HEK293 (cell line): Measurements from ENCODE around the gene POU2F2.

Source experiments
- CTCF ChIA-PET: fragments of 350-600 bp; formaldehyde crosslinking; extraction: SDS; loops from one replicate; lab custom pipeline; 2021; ENCODE audit warnings: antibody characterized with exemption; lab: Yijun Ruan, JAX
- POLR2A ChIA-PET: fragments of 300-600 bp; formaldehyde crosslinking; extraction: SDS; loops from one replicate; lab custom pipeline; 2020; ENCODE audit warnings: antibody characterized with exemption, inconsistent platforms; lab: Yijun Ruan, JAX
- H3K27ac ChIP-seq: fragments of 200-500 bp; sonication (Bioruptor generic); 2 replicates; pipeline ENCODE4 v1.5.1; 2014; ENCODE audit warnings: low read depth, low read length, control low read depth, inconsistent platforms; ENCODE audit errors: extremely low read depth
- H3K36me3 ChIP-seq, 2 experiments: fragments of 200-500 bp in 1 of 2; sonication (Bioruptor generic) in 1 of 2; 1 replicate in 1 of 2; 2 replicates in 1 of 2; pipeline ENCODE4 v1.5.1; 2014 to 2017; ENCODE audit warnings: inconsistent platforms in 2 of 2, low read length in 2 of 2; ENCODE audit not compliant: control insufficient read depth in 2 of 2, insufficient read depth in 1 of 2
- H3K4me1 ChIP-seq: fragments of 200-500 bp; sonication (Bioruptor generic); 2 replicates; pipeline ENCODE4 v1.5.1; 2014; ENCODE audit warnings: mild to moderate bottlenecking, low read length, inconsistent platforms; ENCODE audit not compliant: control insufficient read depth, insufficient read depth
- H3K4me3 ChIP-seq: 2 replicates; pipeline ENCODE4 v1.5.1; 2011; ENCODE audit warnings: low read depth, mild to moderate bottlenecking, control low read depth, low read length, moderate library complexity
- H3K9me3 ChIP-seq: fragments of 200-500 bp; sonication (Bioruptor generic); 2 replicates; pipeline ENCODE4 v1.5.1; 2014; ENCODE audit warnings: low read depth, low read length, inconsistent platforms; ENCODE audit not compliant: control insufficient read depth, insufficient read depth
- BCL11A ChIP-seq: fragments of 450-650 bp; formaldehyde crosslinking; IDR thresholded peaks from 2 replicates; pipeline ENCODE4 v1.5.1; 2016; ENCODE audit warnings: low read depth, missing biosample characterization, missing genetic modification characterization
- BCL11B ChIP-seq: fragments of 450-650 bp; formaldehyde crosslinking; IDR thresholded peaks from 2 replicates; pipeline ENCODE4 v1.5.1; 2016; ENCODE audit warnings: low read depth, missing biosample characterization, missing genetic modification characterization
- FEZF1 ChIP-seq: fragments of 450-650 bp; formaldehyde crosslinking; IDR thresholded peaks from 2 replicates; pipeline ENCODE4 v1.5.1; 2016; ENCODE audit warnings: missing biosample characterization, missing genetic modification characterization
- GLI2 ChIP-seq: fragments of 450-650 bp; formaldehyde crosslinking; IDR thresholded peaks from 2 replicates; pipeline ENCODE4; 2017; ENCODE audit warnings: missing biosample characterization, missing genetic modification characterization, low read depth, borderline replicate concordance
- GLIS1 ChIP-seq: fragments of 450-650 bp; formaldehyde crosslinking; IDR thresholded peaks from 2 replicates; pipeline ENCODE4 v1.5.1; 2016; ENCODE audit warnings: missing biosample characterization, missing genetic modification characterization
- KLF10 ChIP-seq: fragments of 450-650 bp; IDR thresholded peaks from 2 replicates; pipeline ENCODE4 v1.5.1; 2018; ENCODE audit warnings: missing biosample characterization, mild to moderate bottlenecking, missing genetic modification characterization
- KLF9 ChIP-seq: fragments of 450-650 bp; formaldehyde crosslinking; IDR thresholded peaks from 2 replicates; pipeline ENCODE4 v1.5.1; 2016; ENCODE audit warnings: missing biosample characterization, missing genetic modification characterization, low read depth
- PATZ1 ChIP-seq: fragments of 450-650 bp; formaldehyde crosslinking; IDR thresholded peaks from 2 replicates; pipeline ENCODE4 v1.5.1; 2016; ENCODE audit warnings: missing biosample characterization, missing genetic modification characterization
- SP2 ChIP-seq: fragments of 450-650 bp; formaldehyde crosslinking; IDR thresholded peaks from 2 replicates; pipeline ENCODE4 v1.5.1; 2016; ENCODE audit warnings: missing biosample characterization, missing genetic modification characterization
- ZBTB20 ChIP-seq: fragments of 450-650 bp; formaldehyde crosslinking; IDR thresholded peaks from 2 replicates; pipeline ENCODE4 v1.5.1; 2016; ENCODE audit warnings: missing biosample characterization, missing genetic modification characterization
- ZBTB26 ChIP-seq: fragments of 450-650 bp; formaldehyde crosslinking; optimal IDR thresholded peaks from 2 replicates; pipeline ENCODE3; 2016; ENCODE audit warnings: missing biosample characterization, mild to moderate bottlenecking, missing genetic modification characterization
- ZBTB8A ChIP-seq: fragments of 450-650 bp; formaldehyde crosslinking; IDR thresholded peaks from 2 replicates; pipeline ENCODE4 v1.5.1; 2016; ENCODE audit warnings: missing biosample characterization, missing genetic modification characterization
- ZFP3 ChIP-seq: fragments of 450-650 bp; formaldehyde crosslinking; IDR thresholded peaks from 2 replicates; pipeline ENCODE4 v1.5.1; 2016; ENCODE audit warnings: low read depth, missing biosample characterization, missing genetic modification characterization
- ZFP41 ChIP-seq: fragments of 450-650 bp; formaldehyde crosslinking; IDR thresholded peaks from 2 replicates; pipeline ENCODE4 v1.5.1; 2016; ENCODE audit warnings: missing biosample characterization, missing genetic modification characterization, borderline replicate concordance
- ZNF140 ChIP-seq: fragments of 450-650 bp; formaldehyde crosslinking; IDR thresholded peaks from 2 replicates; pipeline ENCODE4 v1.5.1; 2016; ENCODE audit warnings: missing biosample characterization, missing genetic modification characterization
- ZNF16 ChIP-seq: fragments of 450-650 bp; formaldehyde crosslinking; IDR thresholded peaks from 2 replicates; pipeline ENCODE4 v1.5.1; 2016; ENCODE audit warnings: low read depth, missing biosample characterization, missing genetic modification characterization
- ZNF175 ChIP-seq: fragments of 450-650 bp; formaldehyde crosslinking; IDR thresholded peaks from 2 replicates; pipeline ENCODE4 v1.5.1; 2016; ENCODE audit warnings: missing biosample characterization, missing genetic modification characterization
- ZNF2 ChIP-seq: fragments of 450-650 bp; formaldehyde crosslinking; IDR thresholded peaks from 2 replicates; pipeline ENCODE4 v1.5.1; 2016; ENCODE audit warnings: missing biosample characterization, missing genetic modification characterization
- ZNF211 ChIP-seq: fragments of 450-650 bp; formaldehyde crosslinking; IDR thresholded peaks from 2 replicates; pipeline ENCODE4 v1.5.1; 2016; ENCODE audit warnings: low read depth, missing biosample characterization, missing genetic modification characterization
- ZNF391 ChIP-seq: fragments of 450-650 bp; formaldehyde crosslinking; IDR thresholded peaks from 2 replicates; pipeline ENCODE4 v1.5.1; 2016; ENCODE audit warnings: low read depth, missing biosample characterization, missing genetic modification characterization, borderline replicate concordance
- ZNF433 ChIP-seq: fragments of 450-650 bp; formaldehyde crosslinking; IDR thresholded peaks from 2 replicates; pipeline ENCODE4 v1.5.1; 2016; ENCODE audit warnings: missing biosample characterization, missing genetic modification characterization, low read depth
- ZNF48 ChIP-seq: fragments of 450-650 bp; formaldehyde crosslinking; IDR thresholded peaks from 2 replicates; pipeline ENCODE4 v1.5.1; 2016; ENCODE audit warnings: missing biosample characterization, missing genetic modification characterization
- ZNF530 ChIP-seq: fragments of 450-650 bp; formaldehyde crosslinking; IDR thresholded peaks from 2 replicates; pipeline ENCODE4 v1.5.1; 2016; ENCODE audit warnings: low read depth, missing biosample characterization, missing genetic modification characterization
- ZNF548 ChIP-seq: fragments of 450-650 bp; formaldehyde crosslinking; IDR thresholded peaks from 2 replicates; pipeline ENCODE4 v1.5.1; 2016; ENCODE audit warnings: missing biosample characterization, missing genetic modification characterization
- ZNF558 ChIP-seq: fragments of 450-650 bp; formaldehyde crosslinking; IDR thresholded peaks from 2 replicates; pipeline ENCODE4 v1.5.1; 2016; ENCODE audit warnings: missing biosample characterization, missing genetic modification characterization
- ZNF585B ChIP-seq: fragments of 450-650 bp; formaldehyde crosslinking; IDR thresholded peaks from 2 replicates; pipeline ENCODE4 v1.5.1; 2016; ENCODE audit warnings: missing biosample characterization, missing genetic modification characterization
- ZNF654 ChIP-seq: fragments of 450-650 bp; formaldehyde crosslinking; IDR thresholded peaks from 2 replicates; pipeline ENCODE4 v1.5.1; 2016; ENCODE audit warnings: low read depth, missing biosample characterization, missing genetic modification characterization
- ZNF747 ChIP-seq: fragments of 450-650 bp; formaldehyde crosslinking; IDR thresholded peaks from 2 replicates; pipeline ENCODE4 v1.5.1; 2016; ENCODE audit warnings: missing biosample characterization, missing genetic modification characterization
- ZNF776 ChIP-seq: fragments of 450-650 bp; formaldehyde crosslinking; IDR thresholded peaks from 2 replicates; pipeline ENCODE4 v1.5.0; 2017; ENCODE audit warnings: missing biosample characterization, missing genetic modification characterization, borderline replicate concordance
- TF ChIP-seq, protein P1 (sequence below): fragments of 450-650 bp; formaldehyde crosslinking; IDR thresholded peaks from 2 replicates; pipeline ENCODE4 v1.5.1; 2016; ENCODE audit warnings: missing biosample characterization, missing genetic modification characterization, borderline replicate concordance

The POU2F2 gene

GRCh38 chr19:42159942-42160341 is 27.7 kb upstream of the POU2F2 start:
- ChIA-PET CTCF (interaction anchor here (0.8 to 2.1 kb wide), 5 partner anchors 17 to 287 kb away, joined by 3 to 8 read pairs (median 3); partner anchors contain the start of gene POU2F2), POLR2A (interaction anchor here (1.2 kb wide), 1 partner anchor 76 kb away, joined by 3 read pairs; no protein-coding TSS in a partner anchor)
- H3K4me1 ChIP-seq, result no peaks in the 10 kb centered on the region

DNA sequence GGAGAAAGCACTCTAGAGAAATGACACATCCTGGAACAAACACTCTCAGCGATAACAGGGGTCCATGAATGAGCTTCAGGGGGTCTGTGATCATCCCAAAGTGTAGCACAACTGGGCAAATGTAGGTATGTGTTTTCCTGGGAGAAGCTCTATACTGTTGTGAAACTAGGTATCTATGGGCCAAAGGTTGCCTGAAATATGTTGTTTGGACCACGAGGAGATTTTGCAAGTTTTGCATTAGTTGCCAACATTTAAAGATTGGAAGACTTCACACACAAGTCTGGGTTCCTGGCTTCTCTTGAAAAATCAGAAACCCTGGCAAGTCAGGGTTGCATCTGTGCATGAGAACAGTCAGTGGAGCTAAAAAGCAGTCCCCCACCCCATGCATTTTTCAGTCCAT is 26.7 kb upstream of the POU2F2 start:
- no peak overlapping the region for H3K4me3 ChIP-seq
- ChIA-PET CTCF (interaction anchor here (0.5 to 2.4 kb wide), 8 partner anchors 17 to 1027 kb away, joined by 3 to 11 read pairs (median 4); partner anchors contain the start of gene POU2F2), POLR2A (interaction anchor here (1.2 kb wide), 1 partner anchor 77 kb away, joined by 3 read pairs; no protein-coding TSS in a partner anchor)
- no peak overlapping the region for H3K27ac ChIP-seq
- H3K36me3 ChIP-seq, result no peaks in the 10 kb centered on the region
- H3K4me1 ChIP-seq, result no peaks in the 10 kb centered on the region
- TF ChIP-seq KLF10 (tag by site-specific recombination), result no peak
- TF ChIP-seq ZNF776 (tag by site-specific recombination), result no peak
- TF ChIP-seq ZNF558 (tag by site-specific recombination), result no peak
- no peak for TF ChIP-seq ZNF530
- TF ChIP-seq BCL11A (tag by site-specific recombination), result no peak
- TF ChIP-seq ZNF747 (tag by site-specific recombination), result no peak
- TF ChIP-seq GLIS1 (tag by site-specific recombination), result no peak
- no peak for TF ChIP-seq FEZF1 (tag by site-specific recombination)
- no peak for TF ChIP-seq ZNF548 (tag by site-specific recombination)
- TF ChIP-seq ZNF433 (tag by site-specific recombination), result no peak
- TF ChIP-seq, protein P1, sequence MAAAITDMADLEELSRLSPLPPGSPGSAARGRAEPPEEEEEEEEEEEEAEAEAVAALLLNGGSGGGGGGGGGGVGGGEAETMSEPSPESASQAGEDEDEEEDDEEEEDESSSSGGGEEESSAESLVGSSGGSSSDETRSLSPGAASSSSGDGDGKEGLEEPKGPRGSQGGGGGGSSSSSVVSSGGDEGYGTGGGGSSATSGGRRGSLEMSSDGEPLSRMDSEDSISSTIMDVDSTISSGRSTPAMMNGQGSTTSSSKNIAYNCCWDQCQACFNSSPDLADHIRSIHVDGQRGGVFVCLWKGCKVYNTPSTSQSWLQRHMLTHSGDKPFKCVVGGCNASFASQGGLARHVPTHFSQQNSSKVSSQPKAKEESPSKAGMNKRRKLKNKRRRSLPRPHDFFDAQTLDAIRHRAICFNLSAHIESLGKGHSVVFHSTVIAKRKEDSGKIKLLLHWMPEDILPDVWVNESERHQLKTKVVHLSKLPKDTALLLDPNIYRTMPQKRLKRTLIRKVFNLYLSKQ (tag by site-specific recombination), result no peak
- no peak for TF ChIP-seq ZNF16 (tag by site-specific recombination)
- no peak for TF ChIP-seq ZNF654 (tag by site-specific recombination)
- TF ChIP-seq SP2 (tag by site-specific recombination), result no peak
- TF ChIP-seq ZNF585B (tag by site-specific recombination), result no peak
- H3K9me3 ChIP-seq, result no peaks in the 10 kb centered on the region

More at GRCh38 chr19:42159942-42160341, 27.7 kb upstream of the POU2F2 start:
- Histone ChIP-seq H3K9me3 (no peaks in the 10 kb centered on the region), H3K27ac (no peak overlapping the region)
- TF ChIP-seq ZNF48 (tag by site-specific recombination) (no peak), KLF9 (tag by site-specific recombination) (no peak), ZNF391 (tag by site-specific recombination) (no peak), ZNF211 (tag by site-specific recombination) (no peak), PATZ1 (tag by site-specific recombination) (no peak), ZNF175 (tag by site-specific recombination) (no peak), ZNF2 (no peak), ZBTB26 (tag by site-specific recombination) (no peak), ZFP3 (tag by site-specific recombination) (no peak), ZBTB8A (tag by site-specific recombination) (no peak), ZNF140 (tag by site-specific recombination) (no peak), GLI2 (tag by site-specific recombination) (no peak), ZBTB20 (no peak), BCL11B (tag by site-specific recombination) (no peak), ZFP41 (tag by site-specific recombination) (no peak)
- TF ChIP-seq, all 188 proteins: peak for 0
- H3K36me3 ChIP-seq, result no peaks in the 10 kb centered on the region
- H3K4me3 ChIP-seq, result no peak overlapping the region
